Aortic smooth muscle cell (primary cell): Measurements from ENCODE around the gene TUFM. TPM values are rescaled to one million over a fixed set of nuclear protein-coding genes. Genes with fewer than 3 reads are reported as not detected.

ENCODE experiments used
- total RNA-seq: library from RNA; depleted of rRNA; stranded (reverse); fragments of >200 nt; gene quantifications from 2 replicates; pipeline ENCODE4 v1.2.3, GENCODE V29; 2014

Gene TUFM
- total RNA-seq = 81.1 and 100 TPM in 2 replicates

GRCh38 chr16:28846080-28846932 lies at the start of gene TUFM:
TSS of gene TUFM (minus strand) at chr16:28846348. CDS start at chr16:28846269, 79 bp downstream.

DNA sequence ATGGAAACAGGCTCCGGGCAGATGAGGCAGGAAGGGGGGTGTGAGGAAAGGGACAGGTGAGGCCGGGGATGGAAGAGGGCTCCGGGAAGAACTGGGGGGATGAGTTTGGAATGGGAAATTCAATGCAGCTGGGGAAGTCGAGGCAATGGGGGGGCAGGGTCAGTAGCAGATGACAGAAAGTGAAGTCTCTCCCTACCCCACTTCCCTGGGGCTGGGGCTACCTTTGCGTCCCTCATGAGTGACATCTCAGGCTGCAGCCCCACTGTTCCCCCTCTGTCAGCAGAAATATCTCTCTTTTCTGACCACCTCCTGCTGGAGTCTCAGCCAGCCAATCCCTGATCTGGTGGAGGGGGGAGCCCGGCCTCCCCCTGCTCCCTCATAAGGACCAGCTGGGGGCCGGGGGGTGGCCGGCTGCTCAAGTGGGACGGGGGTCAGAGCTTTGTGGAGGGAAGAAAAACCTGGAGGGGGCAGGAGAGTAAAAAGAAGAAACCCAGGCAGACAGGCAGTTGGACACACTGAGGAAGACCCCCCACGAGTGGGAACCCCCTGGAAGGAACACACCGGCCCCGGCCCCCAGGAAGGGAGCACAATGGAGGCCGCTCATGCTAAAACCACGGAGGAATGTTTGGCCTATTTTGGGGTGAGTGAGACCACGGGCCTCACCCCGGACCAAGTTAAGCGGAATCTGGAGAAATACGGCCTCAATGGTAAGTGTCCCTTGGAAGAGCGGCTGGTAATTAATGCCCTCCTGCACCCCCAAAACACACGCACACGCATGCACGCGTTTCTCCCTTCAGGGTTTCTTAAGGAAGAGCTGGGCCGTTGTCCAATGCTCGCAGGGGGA lies 32.2 kb upstream of the TUFM start, which contains the start of gene ATP2A1:
Gene ATP2A1, plus strand, starts transcription at position 406 of the 844 bp plus-strand sequence. Its CDS starts 184 bp downstream, at position 590.

DNA sequence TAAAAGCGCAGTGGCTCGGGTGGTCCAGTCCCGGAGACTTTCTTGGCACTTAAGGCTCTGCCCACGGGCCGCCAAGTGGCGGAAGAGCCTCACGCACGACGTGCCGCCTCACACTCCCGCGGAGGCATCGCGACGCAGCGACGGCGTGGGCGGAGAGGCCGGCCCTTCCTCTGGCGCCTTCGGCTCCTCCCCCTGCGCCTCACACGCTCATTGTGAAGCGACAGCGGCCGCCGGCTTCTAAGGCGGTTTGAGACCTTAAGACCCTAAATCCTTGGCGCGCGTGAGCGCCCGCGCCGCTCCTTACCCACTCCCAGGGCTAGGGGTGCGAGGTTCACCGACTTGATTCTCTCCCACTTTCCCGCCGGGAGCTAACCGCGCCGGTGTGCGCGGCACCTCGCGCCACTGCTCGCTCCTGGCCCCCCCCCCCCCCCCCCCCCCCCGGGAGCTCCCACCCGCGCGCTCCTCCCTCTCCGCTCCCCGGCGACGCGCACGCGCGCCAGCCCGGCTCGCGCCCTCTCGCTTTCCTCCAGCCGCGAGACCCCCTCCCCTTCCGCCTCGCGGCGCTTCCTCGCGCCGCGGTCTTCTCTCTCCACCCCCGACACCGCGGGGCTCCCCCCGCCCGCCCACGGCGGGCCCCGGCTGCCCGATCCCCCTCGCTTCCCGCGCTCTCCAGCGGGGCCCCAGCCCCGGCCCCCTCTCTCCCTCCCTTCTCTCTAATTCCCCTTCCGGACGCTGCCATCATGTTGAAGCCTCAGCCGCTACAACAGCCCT lies 23.4 kb downstream of the TUFM start, which contains the start of gene ATXN2L:
Gene ATXN2L, plus strand, starts transcription at position 480 of the 771 bp plus-strand sequence. Its CDS starts 261 bp downstream, at position 741.

Other genes starting within 250 kb of the TUFM start
- gene SULT1A2, start 249.3 kb downstream of the TUFM start, total RNA-seq = not detected in 2 replicates
- gene SULT1A1, start 236.3 kb downstream of the TUFM start, total RNA-seq = 2.5 and 7.5 TPM in 2 replicates
- gene NPIPB8, start 208.3 kb downstream of the TUFM start, total RNA-seq = 0.87 TPM in 1 of 2 replicates, not detected in the other
- 218 and 530 TPM in 2 replicates for gene EIF3C, start 134.9 kb downstream of the TUFM start, total RNA-seq
- 0.26 and 1.2 TPM in 2 replicates for gene NPIPB9, start 94.6 kb downstream of the TUFM start, total RNA-seq
- 26.0 and 40.7 TPM in 2 replicates for gene ATXN2L, start 23.3 kb downstream of the TUFM start, total RNA-seq
- 11.2 and 11.6 TPM in 2 replicates for gene SH2B1, start 17.5 kb upstream of the TUFM start, total RNA-seq
- under 0.01 and 0.12 TPM in 2 replicates for gene ATP2A1, start 32.1 kb upstream of the TUFM start, total RNA-seq
- gene RABEP2, start 78.9 kb upstream of the TUFM start, total RNA-seq = 37.1 and 43.3 TPM in 2 replicates
- not detected in 2 replicates for gene CD19, start 85.6 kb upstream of the TUFM start, total RNA-seq
- 12.8 and 14.1 TPM in 2 replicates for gene NFATC2IP, start 104.6 kb upstream of the TUFM start, total RNA-seq
- gene SPNS1, start 128.4 kb upstream of the TUFM start, total RNA-seq = 24.4 and 25.6 TPM in 2 replicates
- gene LAT, start 138.7 kb upstream of the TUFM start, total RNA-seq = 0.53 and 0.68 TPM in 2 replicates